DND-41 (cell line): ENCODE data around the gene LYPD6B.

Experiments
- EZH2 ChIP-seq: IDR thresholded peaks from 3 replicates; pipeline ENCODE4 v1.6.1; 2012; ENCODE audit warnings: borderline replicate concordance, low read depth, mild to moderate bottlenecking, moderate library complexity, low read length, inconsistent platforms; ENCODE audit not compliant: severe bottlenecking
- TF ChIP-seq, protein P1 (sequence below): IDR thresholded peaks from 2 replicates; pipeline ENCODE4 v1.5.1; 2012; ENCODE audit warnings: borderline replicate concordance, low read length, moderate library complexity, mild to moderate bottlenecking; ENCODE audit not compliant: poor library complexity, severe bottlenecking; ENCODE audit errors: extremely low read depth

- no peak for TF ChIP-seq EZH2
- TF ChIP-seq, protein P1, sequence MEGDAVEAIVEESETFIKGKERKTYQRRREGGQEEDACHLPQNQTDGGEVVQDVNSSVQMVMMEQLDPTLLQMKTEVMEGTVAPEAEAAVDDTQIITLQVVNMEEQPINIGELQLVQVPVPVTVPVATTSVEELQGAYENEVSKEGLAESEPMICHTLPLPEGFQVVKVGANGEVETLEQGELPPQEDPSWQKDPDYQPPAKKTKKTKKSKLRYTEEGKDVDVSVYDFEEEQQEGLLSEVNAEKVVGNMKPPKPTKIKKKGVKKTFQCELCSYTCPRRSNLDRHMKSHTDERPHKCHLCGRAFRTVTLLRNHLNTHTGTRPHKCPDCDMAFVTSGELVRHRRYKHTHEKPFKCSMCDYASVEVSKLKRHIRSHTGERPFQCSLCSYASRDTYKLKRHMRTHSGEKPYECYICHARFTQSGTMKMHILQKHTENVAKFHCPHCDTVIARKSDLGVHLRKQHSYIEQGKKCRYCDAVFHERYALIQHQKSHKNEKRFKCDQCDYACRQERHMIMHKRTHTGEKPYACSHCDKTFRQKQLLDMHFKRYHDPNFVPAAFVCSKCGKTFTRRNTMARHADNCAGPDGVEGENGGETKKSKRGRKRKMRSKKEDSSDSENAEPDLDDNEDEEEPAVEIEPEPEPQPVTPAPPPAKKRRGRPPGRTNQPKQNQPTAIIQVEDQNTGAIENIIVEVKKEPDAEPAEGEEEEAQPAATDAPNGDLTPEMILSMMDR = no peak
These were observed 52.2 kb downstream of the LYPD6B start for GRCh38 chr2:149090706-149091105.
